KMS-11 (cell line): ENCODE measurements around the gene TMEM273.

Source experiments
- H2AFZ ChIP-seq: fragments of 200-600 bp; sonication (generic); 2 replicates; pipeline ENCODE4 v1.6.1; 2016; ENCODE audit warnings: antibody characterized with exemption, mixed run types, low read depth
- H3K27ac ChIP-seq: fragments of 200-600 bp; sonication (generic); 2 replicates; pipeline ENCODE4 v1.6.1; 2016; ENCODE audit warnings: mild to moderate bottlenecking, mixed run types
- H3K27me3 ChIP-seq: fragments of 200-600 bp; sonication (generic); 2 replicates; pipeline ENCODE4 v1.6.1; 2017; ENCODE audit warnings: mild to moderate bottlenecking, low read depth, mixed run types, moderate library complexity; ENCODE audit not compliant: insufficient read depth
- H3K36me3 ChIP-seq: fragments of 200-600 bp; sonication (generic); 2 replicates; pipeline ENCODE4 v1.6.1; 2017; ENCODE audit warnings: mild to moderate bottlenecking, mixed run types; ENCODE audit not compliant: insufficient read depth
- H3K4me1 ChIP-seq: fragments of 200-600 bp; sonication (generic); 2 replicates; pipeline ENCODE4 v1.6.1; 2016; ENCODE audit warnings: mild to moderate bottlenecking, low read depth, mixed run types; ENCODE audit not compliant: poor library complexity, severe bottlenecking
- H3K4me2 ChIP-seq: fragments of 200-600 bp; sonication (generic); 2 replicates; pipeline ENCODE4 v1.7.0; 2016; ENCODE audit warnings: mild to moderate bottlenecking, mixed run types
- H3K4me3 ChIP-seq: fragments of 200-600 bp; sonication (generic); IDR thresholded peaks from 2 replicates; pipeline ENCODE4 v1.6.1; 2017; ENCODE audit warnings: low read depth, low read length, mixed read lengths; ENCODE audit not compliant: insufficient read depth
- H3K79me2 ChIP-seq: fragments of 200-600 bp; sonication (generic); 2 replicates; pipeline ENCODE4 v1.6.1; 2016; ENCODE audit warnings: low read depth, mixed run types; ENCODE audit not compliant: insufficient read depth
- H3K9ac ChIP-seq: fragments of 200-600 bp; sonication (generic); 2 replicates; pipeline ENCODE4 v1.6.1; 2016; ENCODE audit warnings: mild to moderate bottlenecking, mixed run types
- H4K20me1 ChIP-seq: fragments of 200-600 bp; sonication (generic); 2 replicates; pipeline ENCODE4 v1.6.1; 2016; ENCODE audit warnings: mild to moderate bottlenecking, mixed run types; ENCODE audit not compliant: insufficient read depth
- TF ChIP-seq, protein P1 (sequence below): fragments of 200-600 bp; sonication (generic); conservative IDR thresholded peaks from 2 replicates; pipeline ENCODE4 v1.6.1; 2017; ENCODE audit warnings: low read depth, mild to moderate bottlenecking, antibody characterized with exemption, low read length, moderate library complexity, mixed read lengths

The TMEM273 gene

GRCh38 chr10:49189422-49189821 is 1.2 kb upstream of the TMEM273 start:
- TF ChIP-seq, protein P1, sequence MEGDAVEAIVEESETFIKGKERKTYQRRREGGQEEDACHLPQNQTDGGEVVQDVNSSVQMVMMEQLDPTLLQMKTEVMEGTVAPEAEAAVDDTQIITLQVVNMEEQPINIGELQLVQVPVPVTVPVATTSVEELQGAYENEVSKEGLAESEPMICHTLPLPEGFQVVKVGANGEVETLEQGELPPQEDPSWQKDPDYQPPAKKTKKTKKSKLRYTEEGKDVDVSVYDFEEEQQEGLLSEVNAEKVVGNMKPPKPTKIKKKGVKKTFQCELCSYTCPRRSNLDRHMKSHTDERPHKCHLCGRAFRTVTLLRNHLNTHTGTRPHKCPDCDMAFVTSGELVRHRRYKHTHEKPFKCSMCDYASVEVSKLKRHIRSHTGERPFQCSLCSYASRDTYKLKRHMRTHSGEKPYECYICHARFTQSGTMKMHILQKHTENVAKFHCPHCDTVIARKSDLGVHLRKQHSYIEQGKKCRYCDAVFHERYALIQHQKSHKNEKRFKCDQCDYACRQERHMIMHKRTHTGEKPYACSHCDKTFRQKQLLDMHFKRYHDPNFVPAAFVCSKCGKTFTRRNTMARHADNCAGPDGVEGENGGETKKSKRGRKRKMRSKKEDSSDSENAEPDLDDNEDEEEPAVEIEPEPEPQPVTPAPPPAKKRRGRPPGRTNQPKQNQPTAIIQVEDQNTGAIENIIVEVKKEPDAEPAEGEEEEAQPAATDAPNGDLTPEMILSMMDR = no peak
- H3K79me2 ChIP-seq = no peaks in the 10 kb centered on the region

GRCh38 chr10:49187044-49187484 is 1.1 kb downstream of the TMEM273 start:
- TF ChIP-seq, protein P1 = no peak
- Histone ChIP-seq H3K27ac (no peak overlapping the region), H3K27me3 (no peaks in the 10 kb centered on the region), H3K9ac (no peak overlapping the region), H3K4me3 (no peak overlapping the region), H3K4me1 (no peaks in the 10 kb centered on the region), H2AFZ (no peak overlapping the region), H3K79me2 (no peaks in the 10 kb centered on the region), H3K4me2 (no peak overlapping the region), H4K20me1 (no peaks in the 10 kb centered on the region), H3K36me3 (no peaks in the 10 kb centered on the region)

More at GRCh38 chr10:49189422-49189821, 1.2 kb upstream of the TMEM273 start:
- no peak overlapping the region for H3K4me2 ChIP-seq
- H3K9ac ChIP-seq = no peak overlapping the region
- H4K20me1 ChIP-seq = no peaks in the 10 kb centered on the region
- H3K4me3 ChIP-seq = no peak overlapping the region
- H2AFZ ChIP-seq = no peak overlapping the region
- H3K27me3 ChIP-seq = no peaks in the 10 kb centered on the region
- H3K36me3 ChIP-seq = no peaks in the 10 kb centered on the region
- H3K4me1 ChIP-seq = no peaks in the 10 kb centered on the region
- H3K27ac ChIP-seq = no peak overlapping the region

DNA sequence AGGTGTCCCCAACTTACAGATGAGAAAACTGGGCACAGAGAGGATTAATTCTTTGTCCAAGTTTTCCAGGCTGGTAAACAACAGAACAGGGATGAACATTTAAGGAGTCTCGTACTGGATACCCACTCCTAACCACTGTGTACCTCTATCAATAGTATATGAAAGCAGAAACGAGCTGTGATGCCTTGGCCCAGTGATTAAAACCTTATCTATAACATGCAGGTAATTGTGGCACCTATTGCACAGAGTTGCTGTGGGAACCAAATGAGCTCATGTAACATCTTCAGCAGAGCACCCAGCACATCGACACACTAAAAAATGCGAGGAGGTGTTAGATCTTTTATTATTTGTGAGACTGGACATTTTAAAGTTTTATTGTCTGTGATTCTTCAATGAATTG is 1.6 kb downstream of the TMEM273 start:
- TF ChIP-seq, protein P1 = no peak
- H3K79me2 ChIP-seq = no peaks in the 10 kb centered on the region
- H2AFZ ChIP-seq = no peak overlapping the region
- H4K20me1 ChIP-seq = no peaks in the 10 kb centered on the region
- H3K27me3 ChIP-seq = no peaks in the 10 kb centered on the region
- no peak overlapping the region for H3K27ac ChIP-seq
- no peaks in the 10 kb centered on the region for H3K36me3 ChIP-seq
- no peak overlapping the region for H3K4me3 ChIP-seq
- no peak overlapping the region for H3K4me2 ChIP-seq
- H3K9ac ChIP-seq = no peak overlapping the region
- H3K4me1 ChIP-seq = no peaks in the 10 kb centered on the region

DNA sequence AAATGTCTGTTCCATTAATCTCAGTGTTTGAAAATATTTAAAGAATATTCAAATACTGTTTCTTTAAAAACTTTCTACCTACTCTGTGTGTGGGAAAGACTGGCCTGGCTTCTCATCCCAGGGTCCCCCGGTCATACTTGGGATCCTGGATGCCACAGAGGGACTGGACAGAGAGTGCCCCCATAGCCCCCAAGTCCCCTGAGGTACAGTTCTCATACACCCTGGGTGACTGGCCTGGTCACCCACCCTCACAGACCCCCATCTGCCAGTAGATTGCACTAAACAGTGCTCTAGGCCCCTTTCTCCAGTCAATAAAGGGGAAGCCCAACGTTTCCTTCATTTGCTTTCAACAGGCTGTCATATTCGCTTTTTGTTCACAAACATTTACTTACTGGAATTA is 3.0 kb downstream of the TMEM273 start:
- no peak overlapping the region for H3K27ac ChIP-seq
- no peak overlapping the region for H3K4me2 ChIP-seq
- H4K20me1 ChIP-seq = no peaks in the 10 kb centered on the region
- H3K4me1 ChIP-seq = no peaks in the 10 kb centered on the region
- H3K9ac ChIP-seq = no peak overlapping the region
- H3K36me3 ChIP-seq = no peaks in the 10 kb centered on the region
- H3K27me3 ChIP-seq = no peaks in the 10 kb centered on the region
- H3K79me2 ChIP-seq = no peaks in the 10 kb centered on the region
- TF ChIP-seq, protein P1 = no peak
- H3K4me3 ChIP-seq = no peak overlapping the region
- H2AFZ ChIP-seq = no peak overlapping the region
